ENCODE measurements around the gene HEMGN. TPM values are rescaled to one million over a fixed set of nuclear protein-coding genes. Genes with fewer than 3 reads are reported as not detected.

The HEMGN gene
- total RNA-seq (2022; extraction: Qiagen RNA extraction), result not detected in 5 replicates

GRCh38 chr9:97938081-97938644 is at the start of gene HEMGN:
Gene HEMGN, minus strand, starts transcription at chr9:97938172. Its CDS starts 36 bp downstream, at chr9:97938136.

GRCh38 chr9:97982683-97983588 is 45.0 kb upstream of the HEMGN start, which contains the start of gene ANP32B:
Gene ANP32B, plus strand, starts transcription at chr9:97983341. Its CDS starts 215 bp downstream, at chr9:97983556.

GRCh38 chr9:97921959-97922724 is 15.8 kb downstream of the HEMGN start, which contains the start of gene TRMO:
Gene TRMO, minus strand, starts transcription at chr9:97922500. Its CDS starts 7 bp downstream, at chr9:97922493.

Other genes with a start within 250 kb of the HEMGN start
- gene XPA, start 240.8 kb downstream of the HEMGN start, total RNA-seq (2022; extraction: Qiagen RNA extraction), result 14.2 to 16.6 TPM (median 15.2 TPM) in 5 replicates
- 2.3 to 3.7 TPM (median 3.5 TPM) in 5 replicates for gene FOXE1, start 84.9 kb downstream of the HEMGN start, total RNA-seq (2022; extraction: Qiagen RNA extraction)
- 11.6 to 14.2 TPM (median 13.1 TPM) in 5 replicates for gene TRMO, start 15.7 kb downstream of the HEMGN start, total RNA-seq (2022; extraction: Qiagen RNA extraction)
- gene ANP32B, start 45.2 kb upstream of the HEMGN start, total RNA-seq (2022; extraction: Qiagen RNA extraction), result 290 to 314 TPM (median 307 TPM) in 5 replicates
- 65.8 to 74.4 TPM (median 70.4 TPM) in 5 replicates for gene NANS, start 118.6 kb upstream of the HEMGN start, total RNA-seq (2022; extraction: Qiagen RNA extraction)
- 10.7 to 15.6 TPM (median 14.1 TPM) in 5 replicates for gene TRIM14, start 181.1 kb upstream of the HEMGN start, total RNA-seq (2022; extraction: Qiagen RNA extraction)